ENCODE results near the gene MEIS1. TPM values are rescaled to one million over a fixed set of nuclear protein-coding genes. Genes with fewer than 3 reads are reported as not detected.
A peak's percentile ranks its signal among the peaks of the same experiment; 100 is the strongest.

The MEIS1 gene
- total and polyA plus RNA-seq, 2 experiments from 2014 or later, result 0.16 to 0.28 TPM

- no peak overlapping the region for H3K27ac Mint-ChIP-seq
- H3K9me3 Mint-ChIP-seq, result peaks cover 12% of the 10 kb centered on the region; the same call in 2 of the 3 replicates
- 0 out of 2 replicates have a peak overlapping the region, but pooled peaks have one; percentile 14 for H2AFZ ChIP-seq
- no peak for DNase-seq (ENCODE audit: low spot score)
- 0 out of 2 replicates have a peak, but pooled peaks cover 3% of the 10 kb centered on the region for H3K9me2 ChIP-seq (ENCODE audit: insufficient read depth)
- H3K79me2 ChIP-seq (replicated peaks; ENCODE audit: insufficient read depth), result no peaks in the 10 kb centered on the region
- no peaks in the 10 kb centered on the region for H3K36me3 ChIP-seq (ENCODE audit: insufficient read depth)
- H4K20me1 ChIP-seq (replicated peaks; ENCODE audit: insufficient read depth), result no peaks in the 10 kb centered on the region
- H3K27me3 ChIP-seq (ENCODE audit: insufficient read depth), result no peaks in the 10 kb centered on the region
- no peaks in the 10 kb centered on the region for H3K36me3 Mint-ChIP-seq (ENCODE audit: low read depth)
- no peak overlapping the region for H3K4me3 Mint-ChIP-seq
- no peaks in the 10 kb centered on the region for H3F3A ChIP-seq (replicated peaks; ENCODE audit: low read depth)
- TF ChIP-seq EZH2phosphoT487 (IDR thresholded peaks at IDR 0.05; ENCODE audit: unreplicated experiment), result no peak
- peak; percentile 41 to 63 for TF ChIP-seq CTCF (conservative IDR thresholded peaks at IDR 0.05; ENCODE audit: low read depth in 2 of 2)
- H3K4me1 ChIP-seq (ENCODE audit: insufficient read depth), result no peaks in the 10 kb centered on the region
- no peaks in the 10 kb centered on the region for H3K27me3 Mint-ChIP-seq (ENCODE audit: insufficient read depth, low read depth, poor library complexity)
- H3K4me3 ChIP-seq, result no peak overlapping the region
- no peak overlapping the region for H3K27ac ChIP-seq (ENCODE audit: low read depth)
- no peak overlapping the region for H3K4me2 ChIP-seq
- no peak for ATAC-seq
- H3K4me1 Mint-ChIP-seq, result no peaks in the 10 kb centered on the region
Measured at GRCh38 chr2:66607152-66607551, 172.2 kb downstream of the MEIS1 start.
